NK-92 (cell line): ENCODE data around the gene DNAJC16.

Experiments used
- DNase-seq: peaks from one replicate; lab custom pipeline; 2025; ENCODE audit not compliant: unreplicated experiment; lab: John Stamatoyannopoulos, UW

Gene DNAJC16

GRCh38 chr1:15531682-15532081, 5.0 kb downstream of the DNAJC16 start:
- DNase-seq = no peak

GRCh38 chr1:15538771-15539170, 12.1 kb downstream of the DNAJC16 start:
- DNase-seq = no peak

- no peak for DNase-seq
These were observed 13.5 kb downstream of the DNAJC16 start for GRCh38 chr1:15540186-15540585.

GRCh38 chr1:15541231-15541792, 14.7 kb downstream of the DNAJC16 start:
- DNase-seq = no peak

DNA sequence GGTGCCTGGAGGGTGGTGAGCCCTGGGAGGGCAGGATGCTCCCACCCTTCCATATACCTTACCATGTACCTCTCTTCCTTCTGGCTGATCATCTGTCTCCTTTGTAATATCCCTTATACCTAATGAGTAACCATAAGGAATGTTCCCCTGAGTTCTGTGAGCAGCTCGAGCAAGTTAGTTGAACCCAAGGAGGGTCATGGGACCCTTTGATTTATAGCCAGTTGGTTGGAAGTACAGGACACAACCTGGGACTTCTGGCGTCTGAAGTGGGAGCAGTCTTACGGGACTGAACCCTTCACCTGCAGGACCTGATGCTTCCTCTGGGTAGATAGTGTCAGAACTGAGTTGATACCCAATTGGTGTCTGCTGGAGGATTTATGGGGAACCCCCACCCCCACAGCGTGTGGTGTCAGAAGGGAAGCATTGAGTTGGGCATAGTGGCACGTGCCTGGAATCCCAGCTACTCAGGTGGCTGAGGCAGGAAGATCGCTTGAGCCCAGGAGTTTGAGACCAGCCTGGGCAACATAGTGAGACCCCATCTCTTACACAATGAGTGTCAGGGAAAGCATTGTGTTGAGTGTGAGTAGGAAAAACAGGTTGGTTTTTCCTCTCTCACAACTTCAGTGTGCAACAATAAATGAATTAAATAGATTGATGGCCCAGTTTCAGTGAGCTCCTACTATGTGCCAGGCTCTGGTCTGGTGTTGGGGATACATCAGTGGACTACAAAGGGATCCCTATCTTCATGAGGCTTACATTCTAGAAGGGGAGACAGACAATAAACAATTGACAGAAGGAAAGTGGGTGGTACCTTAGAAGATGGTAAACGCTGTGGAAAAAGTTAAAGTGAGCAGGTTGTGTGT, 16.0 kb downstream of the DNAJC16 start:
- no peak for DNase-seq

- no peak for DNase-seq
These were observed 16.6 kb downstream of the DNAJC16 start for GRCh38 chr1:15543251-15543588.

- DNase-seq = no peak
These were observed 17.2 kb downstream of the DNAJC16 start for GRCh38 chr1:15543589-15544568.

- DNase-seq = no peak
These were observed 20.0 kb downstream of the DNAJC16 start for GRCh38 chr1:15546641-15547040.

GRCh38 chr1:15550573-15550972, 23.9 kb downstream of the DNAJC16 start:
- no peak for DNase-seq

DNA sequence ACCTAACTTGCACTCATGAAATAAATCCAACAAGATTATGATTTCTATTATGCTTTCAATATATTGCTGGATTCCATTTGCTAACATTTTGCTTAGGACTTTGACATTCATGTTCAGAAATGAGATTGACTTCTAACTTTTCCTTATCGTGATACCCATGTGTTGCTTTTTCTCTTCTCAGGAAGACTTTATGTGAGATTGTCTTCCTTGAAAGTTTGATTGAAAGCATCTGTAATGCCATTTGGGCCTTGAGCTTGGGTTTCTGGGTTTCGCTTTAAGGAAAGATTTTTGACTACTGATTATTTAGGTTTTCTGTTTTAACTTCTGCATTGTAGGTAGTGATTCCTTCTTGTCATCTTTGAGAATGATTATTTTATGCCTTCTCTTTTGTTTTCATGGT, 30.4 kb downstream of the DNAJC16 start:
- no peak for DNase-seq

GRCh38 chr1:15557594-15557993, 30.9 kb downstream of the DNAJC16 start:
- DNase-seq = no peak

GRCh38 chr1:15558516-15558915, 31.9 kb downstream of the DNAJC16 start:
- DNase-seq = no peak

DNA sequence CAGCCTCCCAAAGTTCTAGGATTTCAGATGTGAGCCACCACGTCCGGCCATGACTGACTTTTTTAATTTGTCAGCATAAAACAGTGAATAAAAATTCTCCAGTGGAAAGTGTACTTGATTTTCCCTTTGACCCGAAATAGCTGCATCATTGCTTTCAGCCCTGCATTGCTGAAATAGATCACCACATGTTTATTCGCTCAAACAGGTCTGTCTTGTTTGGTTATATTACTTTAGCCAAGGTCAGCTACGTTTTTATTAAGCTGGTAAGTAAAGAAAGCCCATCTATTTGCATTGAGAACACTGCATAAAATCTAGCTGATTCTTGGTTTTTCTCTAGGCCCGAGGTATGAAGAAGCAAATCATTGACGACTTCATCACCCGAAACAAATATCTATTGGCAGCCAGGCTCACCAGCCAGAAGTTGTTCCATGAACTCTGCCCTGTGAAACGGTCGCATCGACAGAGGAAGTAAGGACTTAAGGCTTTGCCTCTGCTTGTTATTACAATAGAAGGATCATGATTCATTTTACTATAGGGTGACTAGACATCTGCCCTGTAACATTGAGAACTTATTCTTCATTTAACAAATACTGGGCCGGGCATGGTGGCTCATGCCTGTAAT, 32.7 kb downstream of the DNAJC16 start:
- no peak for DNase-seq

DNA sequence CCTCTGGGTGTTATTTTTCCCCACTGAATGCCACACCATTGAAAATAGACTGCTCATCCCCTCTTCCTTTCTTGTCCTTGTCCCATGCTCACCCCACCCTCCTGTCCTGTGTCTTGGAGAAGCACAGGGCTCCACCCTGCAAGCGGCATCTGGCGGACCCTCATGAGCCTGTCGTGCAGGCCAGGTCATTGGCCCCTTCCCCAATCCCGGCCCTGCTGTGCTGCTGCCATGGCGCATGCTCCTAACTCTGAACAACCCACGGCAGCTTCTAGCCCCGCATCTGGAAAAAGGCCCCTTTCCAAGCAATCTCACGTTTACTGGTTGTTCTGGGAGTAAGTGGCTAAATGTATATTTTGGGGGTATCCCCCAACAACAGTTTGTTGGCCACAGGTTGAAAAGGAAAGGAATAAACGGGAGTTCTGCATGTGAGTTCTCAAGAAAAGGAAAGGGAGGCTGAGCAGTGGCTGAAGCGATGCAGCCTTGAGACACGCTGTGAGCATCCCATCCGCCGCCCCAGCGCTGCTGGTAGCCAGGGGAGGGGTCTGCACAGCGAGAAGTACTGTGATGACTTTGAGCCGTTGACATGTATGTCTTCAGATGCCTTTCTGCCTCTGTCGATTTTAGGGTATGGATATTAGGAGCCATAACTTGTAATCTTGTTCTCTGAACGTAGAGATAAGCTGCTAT, 41.9 kb downstream of the DNAJC16 start:
- no peak for DNase-seq

GRCh38 chr1:15570861-15571260, 44.2 kb downstream of the DNAJC16 start:
- no peak for DNase-seq

- no peak for DNase-seq
These were observed 44.6 kb downstream of the DNAJC16 start for GRCh38 chr1:15571266-15571665.

DNA sequence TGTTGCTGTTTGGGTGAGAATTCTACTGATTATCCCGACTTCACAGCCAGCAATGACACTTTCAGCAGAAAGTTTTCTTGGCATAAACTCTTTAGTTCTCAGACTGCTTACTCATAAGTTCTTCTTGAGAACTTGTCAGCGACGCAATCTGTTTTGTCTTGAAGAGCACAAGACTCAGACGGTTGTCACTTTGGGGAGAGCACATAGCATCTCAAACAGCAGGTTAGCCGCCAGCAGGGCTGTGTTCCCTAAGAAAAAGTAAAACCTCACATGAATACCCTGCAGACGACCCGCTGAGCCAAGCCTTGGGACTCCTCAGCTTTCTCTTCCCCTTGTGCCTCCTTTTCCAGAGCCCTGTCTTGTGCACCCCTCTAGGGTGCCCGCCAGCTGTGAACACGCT, 46.8 kb downstream of the DNAJC16 start:
- DNase-seq = no peak

DNA sequence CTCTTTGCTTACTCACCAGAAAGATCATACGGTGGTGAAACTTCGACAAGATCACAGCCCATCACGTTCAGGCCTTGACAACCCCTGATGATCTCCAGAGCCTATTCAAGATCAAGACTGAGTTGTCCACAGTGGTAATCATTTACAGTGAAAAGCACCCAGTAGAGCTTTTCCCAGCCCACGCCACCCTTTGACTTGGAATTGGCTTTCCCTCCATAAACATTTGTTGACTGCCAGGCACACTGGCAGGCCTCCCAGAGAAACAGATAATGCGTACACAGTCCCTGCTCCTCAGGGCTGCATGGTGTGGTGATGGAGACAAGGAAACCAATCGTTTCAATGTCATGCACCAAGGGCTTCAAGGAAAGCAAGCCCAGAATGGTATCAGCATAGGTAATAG, 48.1 kb downstream of the DNAJC16 start:
- no peak for DNase-seq

GRCh38 chr1:15575549-15576150, 49.0 kb downstream of the DNAJC16 start:
- DNase-seq = no peak

DNA sequence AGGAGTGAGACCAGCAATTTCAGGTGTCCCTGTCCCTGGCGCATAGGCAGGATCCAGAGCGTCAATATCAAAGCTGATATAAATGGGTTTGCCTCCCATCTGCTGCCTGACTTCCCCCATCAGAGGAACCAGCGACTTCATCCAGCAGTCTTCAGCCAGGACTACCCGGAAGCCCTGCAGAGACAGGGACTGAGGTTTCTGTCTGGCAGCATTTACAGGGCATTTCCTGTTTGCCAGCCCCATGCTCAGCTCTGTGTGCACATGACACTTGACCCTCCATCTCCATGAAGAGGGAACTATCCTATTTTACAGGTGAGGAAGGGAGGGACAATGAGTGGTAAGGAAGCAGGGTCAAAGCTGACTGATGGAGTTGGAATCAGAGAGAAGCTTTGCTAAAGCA, 51.0 kb downstream of the DNAJC16 start:
- no peak for DNase-seq
